ENCODE measurements around the gene CCDC192. TPM values are rescaled to one million over a fixed set of nuclear protein-coding genes. Genes with fewer than 3 reads are reported as not detected.

CCDC192 gene
- total RNA-seq, 1 donor from 2014 or later = not detected

- H3K27ac ChIP-seq = no peak overlapping the region
- no peak for DNase-seq (ENCODE audit: low spot score in 2 of 2)
- H3K36me3 ChIP-seq = no peaks in the 10 kb centered on the region
- H3K4me3 ChIP-seq = no peak overlapping the region
- no peaks in the 10 kb centered on the region for H3K27me3 ChIP-seq
- TF ChIP-seq CTCF (IDR thresholded peaks at IDR 0.05) = no peak
- H3K9me3 ChIP-seq = no peaks in the 10 kb centered on the region
- intact Hi-C loops (cut with DNase I) = no loop called here
- H3K4me1 ChIP-seq = no peaks in the 10 kb centered on the region
Observed at GRCh38 chr5:127826011-127826410, 122.8 kb downstream of the CCDC192 start.

- Histone ChIP-seq H3K9me3 (no peaks in the 10 kb centered on the region), H3K27me3 (no peaks in the 10 kb centered on the region), H3K36me3 (no peaks in the 10 kb centered on the region), H3K4me1 (no peaks in the 10 kb centered on the region), H3K4me3 (no peak overlapping the region), H3K27ac (no peak overlapping the region)
- TF ChIP-seq CTCF (IDR thresholded peaks at IDR 0.05) = no peak
- DNase-seq (ENCODE audit: low spot score in 2 of 2) = no peak
- intact Hi-C loops (cut with DNase I) = no loop called here
Observed at GRCh38 chr5:127827451-127827850, 124.3 kb downstream of the CCDC192 start.

- no peak overlapping the region for H3K27ac ChIP-seq
- intact Hi-C loops (cut with DNase I) = no loop called here
Observed at GRCh38 chr5:127830157-127830556, 127.0 kb downstream of the CCDC192 start.

GRCh38 chr5:127830829-127831598, 127.8 kb downstream of the CCDC192 start:
- H3K27me3 ChIP-seq = no peaks in the 10 kb centered on the region
- no peaks in the 10 kb centered on the region for H3K4me1 ChIP-seq
- H3K4me3 ChIP-seq = no peak overlapping the region
- DNase-seq (ENCODE audit: low spot score in 2 of 2) = no peak
- no peaks in the 10 kb centered on the region for H3K36me3 ChIP-seq
- no peak overlapping the region for H3K27ac ChIP-seq
- no peaks in the 10 kb centered on the region for H3K9me3 ChIP-seq
- no peak for TF ChIP-seq CTCF (IDR thresholded peaks at IDR 0.05)
- intact Hi-C loops (cut with DNase I) = no loop called here

More at GRCh38 chr5:127830157-127830556, 127.0 kb downstream of the CCDC192 start:
- Histone ChIP-seq H3K27me3 (no peaks in the 10 kb centered on the region), H3K4me1 (no peaks in the 10 kb centered on the region), H3K9me3 (no peaks in the 10 kb centered on the region), H3K4me3 (no peak overlapping the region), H3K36me3 (no peaks in the 10 kb centered on the region)
- no peak for TF ChIP-seq CTCF (IDR thresholded peaks at IDR 0.05)
- no peak for DNase-seq (ENCODE audit: low spot score in 2 of 2)

GRCh38 chr5:127832067-127832466, 128.9 kb downstream of the CCDC192 start:
- intact Hi-C loops (cut with DNase I) = no loop called here
- no peak for DNase-seq (ENCODE audit: low spot score in 2 of 2)
- H3K4me3 ChIP-seq = no peak overlapping the region
- no peaks in the 10 kb centered on the region for H3K36me3 ChIP-seq
- no peak for TF ChIP-seq CTCF (IDR thresholded peaks at IDR 0.05)
- H3K9me3 ChIP-seq = no peaks in the 10 kb centered on the region
- no peak overlapping the region for H3K27ac ChIP-seq
- no peaks in the 10 kb centered on the region for H3K4me1 ChIP-seq
- H3K27me3 ChIP-seq = no peaks in the 10 kb centered on the region

Data from ascending aorta (tissue), 2 donors.